Activated T-cell treated with anti-CD3 and anti-CD28 coated beads, Interleukin-2, amount 50 U/mL, for 24 hours (primary cell): ENCODE data around the gene GALNT15.

Experiments used
- DNase-seq: peaks from one replicate; pipeline ENCODE4 v3.0.0-alpha.2; 2020
- H3K27ac Mint-ChIP-seq: 2 replicates; pipeline ENCODE4 v1.8.0; 2020; ENCODE audit warnings: mild to moderate bottlenecking, mixed read lengths
- H3K27me3 Mint-ChIP-seq: 2 replicates; pipeline ENCODE4 v1.8.0; 2020; ENCODE audit warnings: mixed read lengths
- H3K36me3 Mint-ChIP-seq: 2 replicates; pipeline ENCODE4 v1.8.0; 2020; ENCODE audit warnings: low read depth, mixed read lengths
- H3K4me1 Mint-ChIP-seq: 2 replicates; pipeline ENCODE4 v1.8.0; 2020; ENCODE audit warnings: low read depth, mixed read lengths
- H3K4me3 Mint-ChIP-seq: 2 replicates; pipeline ENCODE4 v1.8.0; 2020; ENCODE audit warnings: mild to moderate bottlenecking, moderate library complexity, mixed read lengths
- H3K9me3 Mint-ChIP-seq: 2 replicates; pipeline ENCODE4 v1.8.0; 2020; ENCODE audit warnings: mixed read lengths

Gene GALNT15

GRCh38 chr3:16239086-16239770 is 64.7 kb downstream of the GALNT15 start:
- DNase-seq: no peak
- Mint-ChIP-seq H3K36me3 (no peaks in the 10 kb centered on the region), H3K4me1 (peaks cover 20% of the 10 kb centered on the region), H3K9me3 (no peaks in the 10 kb centered on the region), H3K27me3 (peaks cover 2% of the 10 kb centered on the region), H3K4me3 (no peak overlapping the region), H3K27ac (no peak overlapping the region)

GRCh38 chr3:16239780-16240179 is 65.3 kb downstream of the GALNT15 start:
- Mint-ChIP-seq H3K4me3 (no peak overlapping the region), H3K36me3 (no peaks in the 10 kb centered on the region), H3K27ac (no peak overlapping the region), H3K4me1 (peaks cover 20% of the 10 kb centered on the region), H3K27me3 (no peaks in the 10 kb centered on the region), H3K9me3 (no peaks in the 10 kb centered on the region)
- DNase-seq: no peak

GRCh38 chr3:16240229-16241023 is 65.9 kb downstream of the GALNT15 start:
- DNase-seq: no peak
- no peaks in the 10 kb centered on the region for H3K27me3 Mint-ChIP-seq
- no peaks in the 10 kb centered on the region for H3K36me3 Mint-ChIP-seq
- H3K27ac Mint-ChIP-seq: peak overlapping the region; percentile 86
- H3K4me3 Mint-ChIP-seq: no peak overlapping the region
- peaks cover 20% of the 10 kb centered on the region for H3K4me1 Mint-ChIP-seq
- no peaks in the 10 kb centered on the region for H3K9me3 Mint-ChIP-seq

- H3K4me3 Mint-ChIP-seq: no peak overlapping the region
- DNase-seq: no peak
- no peaks in the 10 kb centered on the region for H3K36me3 Mint-ChIP-seq
- H3K27ac Mint-ChIP-seq: no peak overlapping the region
- H3K9me3 Mint-ChIP-seq: no peaks in the 10 kb centered on the region
- no peaks in the 10 kb centered on the region for H3K27me3 Mint-ChIP-seq
- peaks cover 20% of the 10 kb centered on the region for H3K4me1 Mint-ChIP-seq
Observed at GRCh38 chr3:16241225-16241624, 66.7 kb downstream of the GALNT15 start.

GRCh38 chr3:16242177-16242576 is 67.7 kb downstream of the GALNT15 start:
- Mint-ChIP-seq H3K4me1 (peaks cover 21% of the 10 kb centered on the region), H3K36me3 (no peaks in the 10 kb centered on the region), H3K4me3 (no peak overlapping the region), H3K27ac (no peak overlapping the region), H3K9me3 (no peaks in the 10 kb centered on the region), H3K27me3 (no peaks in the 10 kb centered on the region)
- DNase-seq: no peak

GRCh38 chr3:16243706-16244490 is 69.4 kb downstream of the GALNT15 start:
- no peaks in the 10 kb centered on the region for H3K36me3 Mint-ChIP-seq
- no peaks in the 10 kb centered on the region for H3K27me3 Mint-ChIP-seq
- peak overlapping the region; percentile 0 for H3K27ac Mint-ChIP-seq
- H3K4me3 Mint-ChIP-seq: no peak overlapping the region
- DNase-seq: no peak
- H3K9me3 Mint-ChIP-seq: no peaks in the 10 kb centered on the region
- H3K4me1 Mint-ChIP-seq: peaks cover 30% of the 10 kb centered on the region

GRCh38 chr3:16245609-16246008 is 71.1 kb downstream of the GALNT15 start:
- H3K27me3 Mint-ChIP-seq: no peaks in the 10 kb centered on the region
- H3K36me3 Mint-ChIP-seq: no peaks in the 10 kb centered on the region
- no peak for DNase-seq
- H3K4me1 Mint-ChIP-seq: peaks cover 23% of the 10 kb centered on the region
- H3K4me3 Mint-ChIP-seq: no peak overlapping the region
- H3K27ac Mint-ChIP-seq: no peak overlapping the region
- no peaks in the 10 kb centered on the region for H3K9me3 Mint-ChIP-seq

- Mint-ChIP-seq H3K4me1 (peaks cover 18% of the 10 kb centered on the region), H3K27ac (peak overlapping the region; percentile 57), H3K9me3 (no peaks in the 10 kb centered on the region)
Observed at GRCh38 chr3:16247282-16248061, 73.0 kb downstream of the GALNT15 start.

GRCh38 chr3:16248556-16248955 is 74.1 kb downstream of the GALNT15 start:
- Mint-ChIP-seq H3K27me3 (no peaks in the 10 kb centered on the region), H3K9me3 (no peaks in the 10 kb centered on the region), H3K4me1 (peaks cover 19% of the 10 kb centered on the region), H3K36me3 (no peaks in the 10 kb centered on the region), H3K27ac (no peak overlapping the region), H3K4me3 (no peak overlapping the region)
- no peak for DNase-seq

More at GRCh38 chr3:16247282-16248061, 73.0 kb downstream of the GALNT15 start:
- H3K36me3 Mint-ChIP-seq: no peaks in the 10 kb centered on the region
- H3K4me3 Mint-ChIP-seq: no peak overlapping the region
- peak; percentile 75 for DNase-seq
- no peaks in the 10 kb centered on the region for H3K27me3 Mint-ChIP-seq

- Mint-ChIP-seq H3K27ac (no peak overlapping the region), H3K9me3 (no peaks in the 10 kb centered on the region), H3K4me3 (no peak overlapping the region), H3K27me3 (no peaks in the 10 kb centered on the region), H3K36me3 (no peaks in the 10 kb centered on the region), H3K4me1 (peaks cover 13% of the 10 kb centered on the region)
- DNase-seq: no peak
Observed at GRCh38 chr3:16249336-16249735, 74.9 kb downstream of the GALNT15 start.

GRCh38 chr3:16249886-16250285 is 75.4 kb downstream of the GALNT15 start:
- H3K9me3 Mint-ChIP-seq: no peaks in the 10 kb centered on the region
- H3K4me1 Mint-ChIP-seq: peaks cover 18% of the 10 kb centered on the region
- no peak overlapping the region for H3K4me3 Mint-ChIP-seq
- no peaks in the 10 kb centered on the region for H3K36me3 Mint-ChIP-seq
- H3K27me3 Mint-ChIP-seq: no peaks in the 10 kb centered on the region
- no peak for DNase-seq
- no peak overlapping the region for H3K27ac Mint-ChIP-seq

- Mint-ChIP-seq H3K4me3 (no peak overlapping the region), H3K27me3 (no peaks in the 10 kb centered on the region), H3K4me1 (peaks cover 25% of the 10 kb centered on the region), H3K36me3 (peaks cover under 1% of the 10 kb centered on the region), H3K27ac (no peak overlapping the region), H3K9me3 (no peaks in the 10 kb centered on the region)
- no peak for DNase-seq
Observed at GRCh38 chr3:16251316-16252085, 77.0 kb downstream of the GALNT15 start.

GRCh38 chr3:16252243-16252978 is 77.9 kb downstream of the GALNT15 start:
- H3K27me3 Mint-ChIP-seq: no peaks in the 10 kb centered on the region
- peaks cover 22% of the 10 kb centered on the region for H3K4me1 Mint-ChIP-seq
- no peaks in the 10 kb centered on the region for H3K9me3 Mint-ChIP-seq
- no peak for DNase-seq
- H3K36me3 Mint-ChIP-seq: peaks cover 7% of the 10 kb centered on the region
- no peak overlapping the region for H3K4me3 Mint-ChIP-seq
- H3K27ac Mint-ChIP-seq: no peak overlapping the region
